NCI-H1694 treated with DMSO at 0.1 percent for 48 hours (cell line): ENCODE data around the gene CFAP54.

Experiments used
- DNase-seq: peaks from one replicate; lab custom pipeline; 2025; lab: John Stamatoyannopoulos, UW

The CFAP54 gene

GRCh38 chr12:96889273-96889933, 400.0 kb downstream of the CFAP54 start:
- no peak for DNase-seq

- no peak for DNase-seq
Observed at GRCh38 chr12:96890331-96890730, 401.0 kb downstream of the CFAP54 start.

GRCh38 chr12:96892104-96892503, 402.7 kb downstream of the CFAP54 start:
- no peak for DNase-seq

GRCh38 chr12:96897421-96897820, 408.0 kb downstream of the CFAP54 start:
- DNase-seq, result no peak

DNA sequence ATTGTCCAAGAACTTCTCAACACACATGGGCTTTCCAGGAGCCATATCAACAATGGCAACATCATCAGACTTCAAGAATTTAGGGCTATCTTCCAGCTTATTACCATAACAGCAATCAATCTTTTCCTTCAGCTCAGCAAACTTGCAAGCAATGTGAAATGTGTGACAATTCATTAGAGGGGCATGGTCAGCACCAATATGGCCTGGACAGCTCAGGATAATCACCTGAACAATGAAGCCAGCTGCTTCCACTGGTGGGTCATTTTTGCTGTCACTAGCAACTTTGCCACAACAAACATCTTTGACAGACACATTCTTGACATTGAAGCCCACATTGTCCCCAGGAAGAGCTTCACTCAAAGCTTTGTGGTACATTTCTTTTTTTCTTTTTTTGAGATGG, 411.8 kb downstream of the CFAP54 start:
- DNase-seq, result no peak

DNA sequence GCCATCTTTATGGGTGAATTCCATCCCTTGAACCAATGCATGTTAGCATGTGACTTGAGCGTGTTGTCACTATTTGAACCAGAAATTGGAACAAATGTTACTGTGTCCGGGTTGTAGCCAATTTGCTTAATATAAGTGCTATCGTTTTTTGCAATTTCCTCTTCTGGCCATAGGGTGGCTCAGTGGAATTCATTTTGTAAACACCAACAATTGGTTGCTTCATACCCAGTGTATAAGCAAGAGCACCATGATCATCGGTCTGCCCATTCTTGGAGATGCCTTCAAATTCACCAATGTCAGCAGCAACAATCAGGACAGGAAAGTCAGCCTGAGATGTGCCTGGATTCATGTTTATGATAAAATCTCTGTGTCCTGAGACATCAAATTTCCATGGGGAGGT, 412.7 kb downstream of the CFAP54 start:
- no peak for DNase-seq

GRCh38 chr12:96906498-96906848, 417.1 kb downstream of the CFAP54 start:
- DNase-seq, result no peak

DNA sequence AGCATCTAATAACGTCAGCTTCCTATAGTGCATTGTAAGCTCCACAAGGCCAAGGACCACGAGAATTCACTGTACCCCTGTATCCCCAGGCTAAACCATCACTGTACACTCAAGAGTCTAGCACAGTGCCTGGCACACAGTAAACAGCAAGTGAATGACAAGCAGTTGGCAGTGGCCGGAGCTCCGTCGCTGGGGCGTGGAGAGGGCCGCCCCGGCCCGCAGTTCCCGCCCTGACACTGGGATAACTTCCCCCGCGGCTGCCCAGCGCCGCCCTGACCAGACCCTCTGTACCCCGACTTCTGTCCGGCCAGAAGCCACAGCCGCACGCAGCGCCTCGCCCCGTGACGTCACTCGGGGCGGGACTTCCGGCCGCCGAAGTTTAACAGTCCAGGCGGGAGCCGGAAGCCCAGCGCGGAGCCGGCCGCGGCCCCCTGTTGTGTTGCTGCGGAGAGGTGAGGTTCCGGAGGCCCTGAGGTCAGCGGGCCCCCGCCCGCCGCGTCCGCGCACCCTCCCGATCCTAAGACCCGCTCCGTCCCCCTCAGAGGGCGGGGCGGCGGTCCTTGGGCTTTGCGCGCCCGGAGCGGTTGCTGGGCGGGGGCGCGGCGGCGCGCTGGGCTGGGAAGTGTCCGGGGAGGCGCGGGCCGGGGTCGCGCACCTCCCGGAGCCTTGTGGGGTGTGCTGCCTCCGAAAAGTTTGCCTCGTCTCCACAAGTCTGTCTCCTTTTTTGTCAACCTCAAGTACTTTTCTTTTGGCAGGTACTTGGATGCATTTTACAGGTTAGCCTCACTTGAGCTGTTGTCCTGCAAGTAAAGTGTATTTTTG, 417.7 kb downstream of the CFAP54 start, which contains the start of gene NEDD1:
NEDD1 (plus strand) TSS at position 409 of the 822 bp plus-strand sequence. CDS start 2,503 bp downstream, outside the sequence.
- DNase-seq, result peak; percentile 27

- no peak for DNase-seq
Observed at GRCh38 chr12:96907671-96908422, 418.5 kb downstream of the CFAP54 start.

DNA sequence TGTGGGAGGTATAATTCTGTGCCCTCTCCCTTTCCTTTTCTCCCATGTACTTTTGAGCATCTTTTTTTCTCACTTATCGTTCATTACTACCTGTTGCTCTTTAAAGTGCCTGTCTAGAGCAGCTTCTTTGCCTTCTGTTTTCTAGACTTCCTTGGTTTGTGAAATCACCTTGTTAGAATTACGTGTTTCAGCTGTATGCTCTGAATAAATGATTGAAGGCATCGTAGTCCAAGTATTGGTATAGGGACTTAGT, 419.0 kb downstream of the CFAP54 start:
- DNase-seq, result no peak

DNA sequence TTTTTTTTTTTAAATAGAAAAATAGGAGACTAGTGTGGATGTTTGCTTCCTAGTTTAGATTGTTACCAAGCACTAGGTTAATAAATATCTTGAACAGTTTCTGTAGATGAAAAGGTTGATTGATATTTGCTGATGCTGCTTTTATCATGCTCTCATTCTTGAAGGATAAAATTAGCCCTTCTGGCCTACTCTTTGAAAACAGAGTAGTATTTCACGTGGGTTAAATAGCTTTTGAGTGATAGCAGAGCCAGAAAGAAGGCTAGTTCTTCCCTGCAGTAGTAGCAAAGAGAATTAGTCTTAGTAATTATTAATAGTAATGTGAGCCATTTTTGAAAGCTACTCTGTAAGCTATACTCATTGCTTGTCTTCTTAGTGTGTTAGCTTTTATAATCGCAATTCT, 422.9 kb downstream of the CFAP54 start:
- no peak for DNase-seq

GRCh38 chr12:96912943-96913342, 423.6 kb downstream of the CFAP54 start:
- DNase-seq, result no peak

DNA sequence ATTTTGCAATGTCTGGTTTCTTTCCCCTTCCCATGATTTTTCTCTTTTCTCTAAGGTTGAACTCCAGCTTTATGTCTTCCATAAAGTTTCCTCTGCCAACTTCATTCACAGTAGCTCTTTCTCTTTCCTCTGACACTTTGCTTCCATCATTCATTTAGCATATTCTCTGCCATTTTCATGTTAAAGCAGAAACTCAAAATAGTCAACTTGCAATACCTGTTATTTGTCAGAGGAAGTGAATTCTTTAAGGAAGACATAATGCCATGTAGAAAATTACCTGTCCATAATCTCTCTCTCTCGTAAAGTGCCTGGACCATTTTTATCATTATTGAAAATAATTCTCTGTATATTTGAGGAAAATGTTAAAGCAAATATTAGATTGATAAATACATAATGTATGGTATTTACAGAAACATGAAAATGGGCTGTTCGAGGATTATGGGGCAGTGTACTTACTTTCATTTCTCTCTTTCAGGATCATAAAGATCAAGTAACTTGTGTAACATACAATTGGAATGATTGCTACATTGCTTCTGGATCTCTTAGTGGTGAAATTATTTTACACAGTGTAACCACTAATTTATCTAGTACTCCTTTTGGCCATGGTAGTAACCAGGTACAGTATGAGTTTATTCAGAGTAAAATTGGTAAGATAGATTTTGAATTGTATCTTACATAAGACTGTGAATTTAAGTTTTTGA, 430.3 kb downstream of the CFAP54 start:
- no peak for DNase-seq
